Amniotic epithelial cell (primary cell): ENCODE data around the gene SKOR2.

ENCODE experiments used
- DNase-seq: peaks from one replicate; pipeline ENCODE4 v3.0.0-alpha.2; 2010; ENCODE audit warnings: low read depth

SKOR2 gene

DNA sequence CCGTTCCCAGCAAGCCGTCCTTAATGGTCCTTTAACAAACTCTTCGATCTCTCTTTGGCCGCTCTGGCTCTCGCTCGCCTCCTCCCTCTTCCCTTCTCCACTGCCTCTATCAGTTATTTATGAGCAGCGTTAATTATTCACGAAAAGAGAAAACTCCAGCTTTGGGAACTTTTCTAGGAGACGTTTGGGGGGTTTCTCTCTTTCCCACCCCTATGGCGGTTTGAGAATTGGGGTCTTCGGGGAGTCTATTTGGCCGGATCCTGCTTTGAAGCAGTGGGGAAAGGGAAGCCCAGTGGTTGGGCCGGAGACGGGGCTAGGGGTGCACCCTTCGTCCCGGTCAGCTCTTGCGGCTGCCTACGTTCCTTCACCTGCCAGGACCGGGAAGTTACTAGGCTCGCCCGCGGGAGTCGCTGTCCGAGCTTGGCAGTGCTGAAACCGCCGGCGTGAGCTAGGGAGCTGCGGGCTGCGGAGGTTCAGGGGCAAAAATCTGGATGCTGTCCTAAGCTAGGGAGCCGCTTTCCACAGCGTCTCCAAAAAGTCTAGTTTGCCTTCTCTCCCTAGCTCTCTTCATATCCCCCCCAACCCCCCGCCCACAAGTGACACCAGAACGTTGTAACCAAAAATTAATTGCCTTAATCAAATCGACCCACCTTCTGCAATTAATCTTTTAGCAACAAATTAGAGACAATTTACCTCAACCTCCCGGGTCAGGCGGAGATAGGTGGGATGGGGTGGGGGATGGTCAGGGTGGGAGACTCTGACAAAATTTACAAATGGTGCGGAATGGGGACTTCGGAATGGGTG is 8.9 kb upstream of the SKOR2 start:
- DNase-seq = peak; percentile 31

DNA sequence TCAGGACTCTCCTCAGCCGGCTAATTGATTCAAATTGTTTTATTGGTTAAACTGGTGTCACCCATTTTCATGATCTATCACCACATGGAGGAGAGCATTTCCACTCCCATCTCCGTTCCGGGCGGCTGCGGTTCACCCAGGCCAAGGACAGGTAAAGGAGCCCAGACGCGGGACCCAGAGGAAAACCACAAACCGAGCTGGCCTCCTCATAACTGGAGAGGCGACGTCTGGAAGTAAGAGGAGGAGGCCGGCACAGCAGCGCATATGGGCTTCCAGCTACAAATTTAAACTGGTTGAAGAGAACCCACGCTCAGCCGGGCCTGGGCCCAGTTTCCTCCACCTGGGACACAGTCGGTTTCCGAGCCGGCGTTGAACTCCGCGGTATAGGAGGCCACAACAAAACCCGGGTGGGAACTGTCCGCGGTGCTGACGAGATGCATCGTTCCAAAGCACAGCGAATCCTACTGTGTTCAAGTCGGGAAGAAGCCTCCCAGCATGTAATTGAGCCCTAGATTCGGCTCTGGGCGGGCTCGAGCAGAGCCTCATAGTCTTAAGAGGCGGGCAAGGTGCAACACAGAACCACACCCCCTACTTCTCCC is 3.0 kb upstream of the SKOR2 start:
- peak; percentile 35 for DNase-seq

DNA sequence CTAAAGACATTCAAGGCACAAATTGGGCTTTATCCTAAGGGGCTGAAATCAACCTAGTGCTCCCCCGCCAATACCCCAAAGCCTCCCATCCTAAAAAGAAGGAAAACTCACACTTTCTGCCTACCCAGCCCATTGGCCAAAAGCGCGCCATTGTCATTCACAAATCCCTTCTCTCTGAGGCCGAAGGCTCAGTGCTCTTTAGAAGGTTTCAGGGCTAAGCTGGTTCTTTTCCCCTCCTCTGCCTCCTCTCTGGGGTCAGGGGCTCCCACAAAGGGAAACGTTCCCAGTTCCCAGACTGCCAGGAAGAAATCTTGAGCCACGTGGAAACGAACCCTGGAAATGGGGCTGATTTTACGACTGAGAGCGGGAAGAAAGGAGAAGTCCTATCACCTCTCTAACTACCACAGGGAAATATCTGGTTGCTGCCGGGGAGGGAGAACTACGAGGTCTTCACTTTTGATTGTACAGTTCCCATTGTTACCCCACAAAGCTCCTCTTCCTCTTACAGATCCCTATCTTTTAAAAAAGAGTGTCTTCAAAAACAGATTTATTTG is 1.7 kb upstream of the SKOR2 start:
- DNase-seq = no peak

DNA sequence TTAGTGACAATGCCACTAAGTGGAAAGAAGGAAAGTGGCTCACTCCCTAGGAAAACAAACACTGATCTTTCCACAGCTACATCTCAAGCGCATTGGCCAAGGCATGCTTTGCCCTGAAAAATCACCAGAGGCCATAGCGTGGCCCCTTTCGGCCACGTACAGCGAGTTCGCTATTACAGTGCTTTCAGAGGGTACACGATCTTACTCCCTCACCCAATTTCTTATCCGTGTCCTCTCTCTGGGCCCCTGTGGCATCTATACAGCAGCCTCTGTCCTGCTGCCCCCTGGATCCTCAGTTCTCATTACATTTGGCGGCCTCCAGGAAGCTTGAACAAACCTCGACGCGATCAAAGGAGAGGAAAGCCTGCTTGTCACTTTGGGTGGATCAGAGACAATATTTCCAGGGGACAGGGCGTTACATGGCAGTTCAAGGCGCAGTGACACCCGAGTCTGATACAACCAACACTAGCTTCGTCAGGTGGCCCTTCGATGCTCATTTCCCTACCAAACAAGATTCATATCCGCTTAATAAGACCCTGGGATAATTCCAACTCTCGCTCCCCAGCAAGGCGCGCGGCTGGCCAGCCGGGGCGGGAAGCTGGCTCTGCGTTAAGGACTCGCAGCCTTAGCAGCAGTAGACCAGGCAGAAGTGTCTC is 941 bp downstream of the SKOR2 start:
- DNase-seq = no peak

DNA sequence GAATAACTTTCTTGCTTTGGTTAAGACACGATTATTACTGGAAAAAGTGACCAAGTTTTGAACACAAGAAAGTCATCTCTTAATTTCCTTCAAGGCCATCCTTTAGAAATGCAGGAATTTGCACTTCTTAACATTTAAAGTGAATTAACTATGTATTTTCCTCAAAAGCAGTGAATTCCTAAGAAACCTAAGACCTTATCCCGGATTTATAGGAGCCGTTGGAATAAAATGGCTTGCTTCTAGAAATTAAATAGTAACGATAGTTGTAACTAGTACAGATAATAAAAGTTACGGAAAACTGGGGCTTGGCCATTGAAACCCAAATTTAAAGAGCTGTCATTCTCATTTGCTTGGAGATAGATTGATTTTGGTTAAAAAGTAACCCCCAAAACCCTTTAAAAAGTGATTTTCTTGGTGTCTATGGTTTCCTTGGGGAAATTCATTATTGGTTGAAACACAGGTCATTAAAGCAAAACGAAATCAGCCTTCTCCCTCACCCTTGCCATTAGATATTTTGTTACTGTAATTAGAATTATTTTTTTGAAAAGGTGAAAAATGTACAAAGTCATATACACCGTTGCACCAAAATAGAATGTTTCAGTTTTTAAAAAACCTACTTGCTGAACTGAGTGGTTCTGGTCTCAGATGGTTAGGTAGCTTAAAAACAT is 2.0 kb downstream of the SKOR2 start:
- no peak for DNase-seq

DNA sequence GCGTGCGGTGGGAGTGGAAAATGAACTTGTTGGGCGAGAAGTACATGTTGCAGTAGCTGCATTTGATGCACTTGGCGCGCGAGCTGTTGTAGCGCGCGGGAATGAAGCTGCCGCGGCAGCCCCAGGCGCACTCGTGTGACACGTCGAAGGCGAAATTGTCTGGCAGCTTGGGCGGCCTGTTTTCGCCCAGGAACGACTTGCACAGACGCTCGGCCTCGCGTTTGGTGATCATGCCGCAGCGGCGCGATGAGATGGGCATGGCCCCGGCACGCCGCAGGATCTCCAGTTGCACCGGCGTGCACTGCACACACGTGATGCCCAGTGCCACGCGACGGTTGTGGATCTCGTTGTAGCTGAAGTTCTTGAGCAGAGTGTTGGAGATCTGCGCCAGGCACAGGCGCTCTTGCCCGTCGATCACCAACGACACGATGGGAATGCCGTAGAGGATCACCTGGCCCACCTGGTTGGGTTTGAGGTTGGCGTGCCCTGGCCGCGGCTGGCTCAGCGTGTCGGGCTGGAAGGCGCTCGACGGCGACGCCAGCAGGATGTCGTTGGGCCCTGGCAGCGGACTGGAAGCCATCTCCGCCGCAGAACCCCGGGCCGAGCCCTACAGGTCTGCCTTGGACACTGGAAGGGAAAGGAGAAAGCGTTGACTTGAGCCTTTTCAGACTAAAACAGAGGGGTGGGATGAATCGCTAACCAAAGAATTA is 2.7 kb downstream of the SKOR2 start:
- no peak for DNase-seq

DNA sequence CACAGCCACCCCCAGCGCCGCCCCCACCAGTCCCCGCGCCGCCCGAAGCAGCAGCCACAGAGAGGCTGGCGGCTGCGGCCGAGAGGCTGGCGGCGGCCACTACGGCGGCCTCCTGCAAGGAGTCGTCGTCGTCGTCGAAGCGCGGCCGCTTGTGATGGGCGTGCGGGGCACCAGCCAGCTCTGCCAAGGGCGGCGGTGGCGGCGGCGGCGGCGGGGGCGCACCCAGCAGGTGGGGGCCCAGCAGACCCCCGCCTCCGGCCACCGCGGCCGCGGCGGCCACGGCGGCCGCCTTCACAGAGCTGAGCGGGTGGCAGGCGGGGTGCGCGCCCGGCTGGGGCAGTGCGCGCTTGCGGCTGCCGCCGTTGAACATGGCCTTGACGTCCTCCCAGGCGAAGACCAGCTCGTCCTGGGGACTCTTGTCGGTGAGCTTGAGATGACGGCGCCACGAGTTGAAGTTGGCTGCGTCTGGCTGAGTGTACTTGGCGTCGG is 3.3 kb downstream of the SKOR2 start:
- no peak for DNase-seq

DNA sequence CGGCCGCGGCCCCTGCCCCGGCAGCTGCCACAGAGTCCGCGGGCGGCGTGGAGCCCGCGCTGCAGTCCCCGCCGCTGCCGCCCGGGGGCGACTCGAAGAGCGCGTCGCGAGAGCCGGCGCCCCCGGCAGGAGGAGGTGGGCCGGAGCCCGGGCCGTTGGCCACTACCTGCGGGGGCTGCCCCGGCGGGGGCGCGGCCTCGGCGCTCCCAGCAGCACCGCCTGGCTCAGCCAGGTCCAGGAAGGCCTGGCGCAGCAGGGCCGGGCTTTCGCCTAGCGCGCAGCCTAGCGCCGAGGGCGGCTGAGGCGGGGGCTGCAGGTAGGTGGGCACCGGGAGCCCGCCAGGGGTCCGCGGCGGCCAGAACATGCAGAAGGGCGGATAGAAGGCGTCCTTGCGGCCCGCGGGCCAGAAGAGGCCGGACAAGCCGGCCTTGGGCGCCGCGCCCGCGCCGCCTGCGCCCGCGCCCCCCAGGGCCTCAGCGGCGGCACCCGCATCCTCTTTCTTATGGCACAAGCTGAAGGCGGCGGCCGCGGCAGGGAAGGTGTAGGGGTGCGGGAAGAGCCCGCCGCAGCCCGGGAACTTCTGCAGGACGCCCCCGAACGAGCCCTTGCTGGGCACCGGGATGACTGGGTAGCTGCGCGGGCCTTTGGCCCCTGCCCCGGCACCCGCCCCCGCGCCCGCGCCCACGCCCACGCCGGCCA is 3.9 kb downstream of the SKOR2 start:
- DNase-seq = no peak

DNA sequence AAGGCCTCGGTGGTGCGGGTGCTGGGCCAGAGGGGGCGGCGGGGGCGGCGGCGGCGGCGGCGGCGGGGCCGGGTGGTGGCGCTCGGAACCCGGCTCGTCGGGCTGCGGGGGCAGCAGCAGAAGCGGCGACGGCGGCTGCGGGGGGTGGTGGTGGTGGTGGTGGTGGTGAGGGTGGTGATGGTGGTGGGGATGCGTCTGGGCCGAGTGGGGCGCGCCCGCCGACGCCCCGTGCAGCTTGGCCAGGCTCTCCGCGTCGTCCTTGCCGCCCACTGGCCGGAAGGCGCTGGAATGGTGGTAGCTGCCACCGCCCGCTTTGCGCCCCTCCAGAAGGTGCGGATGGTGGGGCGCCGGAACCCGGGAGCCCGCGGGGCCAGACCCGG is 4.4 kb downstream of the SKOR2 start:
- no peak for DNase-seq

DNA sequence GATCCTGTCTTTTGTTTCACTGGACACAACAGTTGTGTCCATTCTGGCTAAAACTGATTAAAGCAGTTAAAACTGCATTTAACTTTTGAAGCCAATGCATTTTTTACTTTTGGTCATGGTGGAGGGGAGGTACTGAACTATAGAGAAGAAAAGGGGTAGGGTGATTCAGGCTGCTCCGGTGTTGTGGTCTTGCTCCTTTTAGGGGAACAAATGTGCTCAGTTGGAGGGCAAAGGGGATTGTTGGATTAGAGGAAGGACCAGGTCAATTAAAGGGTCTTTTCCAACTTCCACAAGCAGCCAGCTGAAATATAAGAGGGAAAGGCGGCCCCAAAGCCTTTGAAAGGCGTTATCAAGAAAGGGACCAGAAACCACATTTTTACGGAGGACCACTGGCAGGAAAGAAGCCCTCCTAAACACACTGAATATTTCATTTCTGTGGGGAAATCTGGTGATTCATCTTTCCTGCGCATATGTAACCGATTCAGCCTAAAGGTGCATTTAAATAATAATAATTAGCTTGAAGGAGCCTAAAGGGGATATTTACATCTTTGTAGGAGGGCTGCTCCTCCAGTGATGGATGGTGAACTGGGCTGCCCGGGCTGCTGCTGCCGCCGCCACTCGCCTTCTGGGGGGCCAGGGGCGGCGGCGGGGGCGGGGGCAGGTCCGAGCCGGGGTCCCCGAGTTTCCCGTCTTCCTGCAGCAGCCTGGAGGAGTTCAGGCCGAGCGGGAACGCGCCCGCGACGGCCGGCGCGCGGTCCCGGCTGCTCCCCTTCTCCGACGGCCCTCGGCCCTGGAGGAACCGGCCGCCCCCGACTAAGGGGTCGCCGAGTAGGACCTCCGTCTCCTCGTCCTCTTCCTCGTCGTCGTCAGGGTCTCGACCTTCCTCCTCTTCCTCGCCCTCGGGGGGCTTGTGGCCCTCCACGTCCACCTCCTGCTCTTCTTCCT is 5.2 kb downstream of the SKOR2 start:
- DNase-seq = no peak

DNA sequence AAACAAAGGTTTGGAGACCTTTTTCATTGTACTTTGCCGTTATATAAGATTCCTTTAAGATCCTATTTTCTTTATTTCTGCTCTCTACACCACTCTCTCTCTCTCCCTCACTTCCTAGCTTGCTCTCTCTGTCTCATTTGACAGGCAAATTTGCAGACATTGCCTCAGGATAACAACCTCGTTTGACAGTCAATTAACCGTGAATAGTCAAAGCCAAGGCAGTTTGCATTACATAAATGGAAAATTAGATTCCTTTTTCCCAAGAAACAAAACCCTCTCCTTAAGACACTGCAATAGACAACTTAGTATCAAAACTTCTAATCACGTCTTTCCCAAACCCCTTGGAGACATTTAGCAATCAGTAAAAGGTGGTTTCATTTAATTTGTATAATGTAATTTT is 7.4 kb downstream of the SKOR2 start:
- no peak for DNase-seq

DNA sequence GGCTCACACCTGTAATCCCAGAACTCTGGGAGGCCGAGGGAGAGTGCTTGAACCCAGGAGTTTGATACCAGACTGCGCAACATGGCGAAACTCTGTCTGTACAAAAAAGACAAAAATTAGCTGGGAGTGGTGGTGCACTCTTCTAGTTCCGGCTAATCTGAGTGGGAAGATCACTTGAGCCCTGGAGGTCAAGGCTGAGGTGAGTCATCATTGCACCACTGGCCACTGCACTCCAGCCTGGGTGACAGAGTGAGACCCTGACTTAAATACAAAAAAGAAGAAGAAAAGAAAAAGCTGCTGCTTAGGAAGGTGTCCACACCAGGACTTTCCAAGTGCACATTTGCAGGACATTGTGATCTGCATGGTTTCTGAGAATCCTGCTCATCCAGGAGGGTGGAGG is 16.4 kb downstream of the SKOR2 start:
- DNase-seq = no peak

DNA sequence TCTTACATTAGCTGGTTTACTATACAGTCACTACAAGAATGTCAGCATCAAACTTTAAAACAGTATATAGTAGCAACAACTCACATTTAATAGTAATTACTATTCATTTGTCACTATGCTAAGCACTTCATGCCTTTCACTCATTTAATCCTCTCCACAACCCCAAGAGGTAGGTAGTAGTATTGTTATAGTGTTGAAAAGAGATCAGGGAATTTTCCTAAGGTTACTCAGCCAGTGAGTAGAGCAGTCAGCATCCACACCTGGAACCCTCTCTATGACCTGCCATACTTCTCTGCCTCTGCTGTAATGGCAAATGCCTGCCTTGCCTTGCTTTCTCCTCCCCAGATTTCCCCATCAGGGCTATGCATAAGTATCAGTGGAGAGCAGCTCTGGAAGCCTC is 24.8 kb downstream of the SKOR2 start:
- no peak for DNase-seq

DNA sequence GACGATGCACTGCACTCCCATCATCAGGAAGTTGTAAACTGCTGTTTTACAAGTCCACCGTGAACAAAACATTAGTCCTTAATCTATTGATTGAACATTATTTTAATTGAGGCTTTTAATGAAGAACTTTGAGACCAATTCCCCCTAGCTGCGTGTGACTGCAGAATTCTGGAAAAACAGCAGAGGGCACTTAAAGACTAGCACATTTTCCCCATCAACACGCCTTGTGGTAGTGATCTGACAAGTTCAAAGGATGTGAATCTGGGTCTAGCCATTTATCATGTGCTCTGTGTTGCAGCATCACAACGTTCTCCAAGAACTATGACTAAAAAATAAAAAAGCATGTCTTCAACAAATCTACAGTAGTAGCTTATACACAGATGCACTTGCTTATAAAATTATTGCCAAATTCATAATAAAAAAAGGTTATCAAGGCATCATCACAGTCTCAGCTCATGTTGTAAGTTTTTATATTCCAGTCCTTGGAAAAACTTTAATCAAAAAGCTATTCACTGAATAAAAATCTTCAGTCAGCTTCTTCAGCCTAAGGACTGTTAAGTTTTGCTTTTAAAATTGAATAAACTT is 35.8 kb downstream of the SKOR2 start:
- DNase-seq = peak; percentile 83

DNA sequence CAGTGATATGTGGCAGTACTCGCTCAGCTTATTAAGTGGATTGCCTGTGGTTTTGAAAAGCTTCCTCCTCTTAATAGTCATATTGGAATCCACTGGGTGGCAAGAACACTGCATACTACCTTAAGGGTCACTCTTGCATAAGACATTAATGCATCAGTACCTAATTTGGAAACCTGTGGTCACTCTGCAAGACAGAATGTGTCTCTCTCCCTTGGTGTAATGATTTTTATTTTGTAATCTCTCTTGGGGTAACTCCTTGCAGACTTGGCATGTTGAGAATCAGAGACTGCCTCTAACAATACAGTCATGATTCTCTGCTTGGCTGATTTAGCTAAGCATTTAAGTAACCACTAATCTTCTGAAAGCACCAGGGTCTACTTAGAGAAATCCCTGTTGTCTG is 42.3 kb downstream of the SKOR2 start:
- peak; percentile 64 for DNase-seq

DNA sequence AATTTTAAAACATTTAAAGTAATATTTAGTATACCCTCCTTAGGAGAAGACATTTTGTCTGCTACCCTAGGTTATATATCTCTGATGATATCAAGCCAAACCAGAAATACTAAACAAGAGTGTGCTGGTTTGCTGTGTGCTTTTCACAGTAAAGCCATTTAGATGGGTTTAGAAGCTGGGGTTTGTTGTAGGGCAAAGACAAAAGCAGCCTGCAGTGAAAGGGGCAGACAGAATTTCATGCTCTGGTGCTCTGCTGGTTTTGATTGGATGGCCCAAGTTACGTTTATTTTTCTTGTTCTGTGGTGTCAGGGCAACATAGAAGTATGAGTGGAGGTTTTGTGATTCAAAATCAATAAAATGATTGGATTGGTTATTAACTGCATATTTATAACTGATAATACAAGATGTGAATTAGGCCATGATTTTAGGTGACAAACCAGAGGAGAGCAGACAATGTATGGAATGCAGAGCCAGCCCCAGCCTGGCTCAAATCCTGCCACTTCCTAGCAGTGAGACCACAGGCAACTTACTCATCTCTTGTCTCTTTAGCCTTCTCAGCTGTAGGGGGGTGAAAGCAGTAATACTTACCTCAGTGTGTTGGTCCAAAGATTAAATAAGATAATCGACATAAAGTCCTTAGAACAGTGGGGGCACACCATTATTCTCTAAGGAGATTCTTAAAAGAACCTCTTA is 44.4 kb downstream of the SKOR2 start:
- no peak for DNase-seq

DNA sequence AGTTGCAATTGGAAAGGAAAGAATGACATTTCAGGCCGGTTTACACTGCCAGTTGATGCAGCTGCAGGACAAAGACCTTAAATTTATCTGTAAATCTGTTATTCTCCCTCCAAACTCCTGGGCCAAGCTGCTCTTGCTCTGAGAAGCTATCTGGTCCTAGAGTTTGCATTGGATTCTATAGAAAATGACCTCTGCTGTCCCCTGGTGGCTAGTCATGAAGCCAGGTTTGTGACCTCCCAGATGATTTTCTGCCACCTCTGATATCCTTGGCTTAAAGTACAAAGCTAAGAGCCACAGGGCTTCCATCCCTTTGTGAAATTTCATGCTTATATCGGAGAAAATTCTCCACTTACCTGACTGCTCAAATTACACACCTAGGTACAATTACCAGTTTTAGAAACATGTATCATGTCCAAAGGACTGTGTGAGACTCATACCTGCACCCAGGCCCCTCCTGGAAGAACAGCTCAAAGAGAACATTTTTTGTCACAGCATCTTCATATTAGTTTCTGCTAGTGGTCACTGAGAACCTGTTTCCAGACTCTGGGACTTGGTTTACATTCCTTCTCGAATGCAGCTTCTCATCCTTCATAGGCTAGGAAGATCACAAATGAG is 46.4 kb downstream of the SKOR2 start:
- peak; percentile 33 for DNase-seq

DNA sequence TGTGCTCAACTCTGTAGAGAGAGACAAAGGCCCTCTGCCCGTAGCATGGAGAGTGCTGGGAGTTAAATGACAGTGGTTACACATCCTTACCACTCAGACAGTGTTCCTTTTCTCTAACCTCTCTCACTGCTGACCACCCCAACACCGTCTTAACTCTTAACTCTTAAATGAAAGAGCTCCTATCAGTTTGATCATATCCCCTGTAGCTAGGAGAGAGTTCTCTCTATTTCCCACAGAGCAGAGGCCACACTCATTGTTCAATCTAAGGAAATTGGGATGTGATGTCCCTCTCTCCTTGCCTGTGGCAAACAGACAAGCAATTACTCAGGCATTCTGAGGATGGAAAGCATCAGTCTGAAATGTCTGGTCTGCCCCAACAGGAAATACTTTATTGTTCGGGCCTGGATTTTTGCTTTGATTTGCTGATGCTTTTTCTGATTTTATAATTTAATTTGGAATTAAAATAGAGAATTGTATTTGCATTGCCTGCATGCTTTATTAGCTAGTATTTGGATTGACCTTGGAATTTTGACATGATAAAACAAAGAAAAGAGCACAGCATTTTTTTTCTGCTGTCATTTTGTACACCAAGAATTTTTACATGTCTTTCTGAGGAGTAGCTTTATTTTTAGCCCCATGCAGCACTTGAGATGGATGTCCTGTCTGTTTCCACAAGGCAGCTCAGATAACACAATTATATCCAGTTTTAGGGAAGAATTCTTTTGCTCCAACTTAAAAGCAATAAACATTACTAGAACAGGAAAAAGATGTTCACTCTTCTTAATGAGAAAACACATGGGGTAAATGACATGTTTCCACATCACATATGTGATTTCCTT is 47.6 kb downstream of the SKOR2 start:
- no peak for DNase-seq
